GM10248 (cell line): Measurements from ENCODE around the gene EEPD1.

Source experiments
- CTCF ChIA-PET: fragments of 300-600 bp; sonication (Branson Sonifier 250); formaldehyde crosslinking; extraction: SDS; loops from one replicate; lab custom pipeline; 2021; ENCODE audit warnings: antibody characterized with exemption; lab: Yijun Ruan, JAX
- POLR2A ChIA-PET: fragments of 350-650 bp; sonication (Branson Sonifier 250); formaldehyde crosslinking; extraction: SDS; loops from one replicate; lab custom pipeline; 2020; ENCODE audit warnings: antibody characterized with exemption; lab: Yijun Ruan, JAX
- DNase-seq: peaks from one replicate; pipeline ENCODE4 v3.0.0; 2012; ENCODE audit errors: extremely low spot score
- TF ChIP-seq, protein P1 (sequence below): IDR thresholded peaks from 2 replicates; pipeline ENCODE4 v1.5.1; 2012; ENCODE audit warnings: mild to moderate bottlenecking, low read depth; ENCODE audit errors: extremely low read depth, missing control alignments, control extremely low read depth

EEPD1 gene

DNA sequence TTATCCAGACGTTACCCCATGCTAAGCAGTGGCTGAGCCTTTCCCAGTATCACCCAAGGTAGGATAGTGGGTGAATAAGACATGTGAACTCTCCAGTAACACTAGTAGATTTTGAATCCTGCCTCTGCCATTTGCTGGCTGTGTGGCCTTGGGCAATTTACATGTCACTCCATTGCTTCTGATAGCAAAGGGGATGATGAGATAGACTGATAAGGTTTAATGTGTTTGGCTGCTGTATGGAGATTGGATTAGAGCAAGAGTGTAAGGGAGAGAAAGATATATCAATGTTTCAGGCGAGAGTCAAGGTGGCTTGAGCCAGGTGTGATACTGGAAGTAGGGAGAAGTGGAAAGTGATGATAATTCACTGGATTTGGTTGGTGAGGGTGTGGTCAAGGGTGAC lies 40.1 kb upstream of the EEPD1 start:
- ChIA-PET CTCF (no interaction called here), POLR2A (no interaction called here)
- no peak for DNase-seq
- TF ChIP-seq, protein P1, sequence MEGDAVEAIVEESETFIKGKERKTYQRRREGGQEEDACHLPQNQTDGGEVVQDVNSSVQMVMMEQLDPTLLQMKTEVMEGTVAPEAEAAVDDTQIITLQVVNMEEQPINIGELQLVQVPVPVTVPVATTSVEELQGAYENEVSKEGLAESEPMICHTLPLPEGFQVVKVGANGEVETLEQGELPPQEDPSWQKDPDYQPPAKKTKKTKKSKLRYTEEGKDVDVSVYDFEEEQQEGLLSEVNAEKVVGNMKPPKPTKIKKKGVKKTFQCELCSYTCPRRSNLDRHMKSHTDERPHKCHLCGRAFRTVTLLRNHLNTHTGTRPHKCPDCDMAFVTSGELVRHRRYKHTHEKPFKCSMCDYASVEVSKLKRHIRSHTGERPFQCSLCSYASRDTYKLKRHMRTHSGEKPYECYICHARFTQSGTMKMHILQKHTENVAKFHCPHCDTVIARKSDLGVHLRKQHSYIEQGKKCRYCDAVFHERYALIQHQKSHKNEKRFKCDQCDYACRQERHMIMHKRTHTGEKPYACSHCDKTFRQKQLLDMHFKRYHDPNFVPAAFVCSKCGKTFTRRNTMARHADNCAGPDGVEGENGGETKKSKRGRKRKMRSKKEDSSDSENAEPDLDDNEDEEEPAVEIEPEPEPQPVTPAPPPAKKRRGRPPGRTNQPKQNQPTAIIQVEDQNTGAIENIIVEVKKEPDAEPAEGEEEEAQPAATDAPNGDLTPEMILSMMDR, result no peak

- POLR2A ChIA-PET, result no interaction called here
- TF ChIP-seq, protein P1, result no peak
Measured at GRCh38 chr7:36114355-36114754, 38.7 kb upstream of the EEPD1 start.

GRCh38 chr7:36115448-36116321 lies 37.4 kb upstream of the EEPD1 start:
- ChIA-PET POLR2A (no interaction called here), CTCF (interaction anchor here (0.9 to 1.2 kb wide), 3 partner anchors 9 to 60 kb away, joined by 3 to 5 read pairs (median 3); no protein-coding TSS in a partner anchor)
- TF ChIP-seq, protein P1, result no peak
- peak; percentile 75 for DNase-seq

More at GRCh38 chr7:36114355-36114754, 38.7 kb upstream of the EEPD1 start:
- DNase-seq, result no peak
- CTCF ChIA-PET, result no interaction called here

- CTCF ChIA-PET, result interaction anchor here (0.9 to 1.2 kb wide), 3 partner anchors 10 to 61 kb away, joined by 3 to 5 read pairs (median 3); no protein-coding TSS in a partner anchor
- TF ChIP-seq, protein P1, result no peak
- POLR2A ChIA-PET, result no interaction called here
- no peak for DNase-seq
Measured at GRCh38 chr7:36116347-36117202, 36.5 kb upstream of the EEPD1 start.

GRCh38 chr7:36117203-36117840 lies 35.7 kb upstream of the EEPD1 start:
- POLR2A ChIA-PET, result no interaction called here
- no peak for DNase-seq
- TF ChIP-seq, protein P1, result no peak
- CTCF ChIA-PET, result interaction anchor here (1.1 kb wide), 1 partner anchor 12 kb away, joined by 3 read pairs; no protein-coding TSS in a partner anchor

GRCh38 chr7:36118344-36118743 lies 34.7 kb upstream of the EEPD1 start:
- DNase-seq, result no peak
- TF ChIP-seq, protein P1, result no peak
- CTCF ChIA-PET, result interaction anchor here (1.1 kb wide), 1 partner anchor 10 kb away, joined by 3 read pairs; no protein-coding TSS in a partner anchor
- POLR2A ChIA-PET, result no interaction called here
